H7 (cell line): ENCODE measurements around the gene IRF4. TPM values are rescaled to one million over a fixed set of nuclear protein-coding genes. Genes with fewer than 3 reads are reported as not detected.

Experiments
- DNase-seq: peaks from one replicate; pipeline ENCODE4 v3.0.0; 2012
- H3K27me3 ChIP-seq: 2 replicates; pipeline ENCODE4 v1.6.0; 2011; ENCODE audit warnings: mild to moderate bottlenecking, low read length; ENCODE audit not compliant: control insufficient read depth, insufficient read depth
- H3K36me3 ChIP-seq: replicated peaks from 2 replicates; pipeline ENCODE4 v1.5.1; 2011; ENCODE audit warnings: low read length; ENCODE audit not compliant: control insufficient read depth, insufficient read depth
- H3K4me3 ChIP-seq: 2 replicates; pipeline ENCODE4 v1.5.1; 2011; ENCODE audit warnings: low read depth, mild to moderate bottlenecking, control low read depth, low read length, moderate library complexity; ENCODE audit not compliant: insufficient read depth
- total RNA-seq: library from RNA; depleted of rRNA; stranded (reverse); fragments of >200 nt; shearing (Covaris generic); gene quantifications from 2 replicates; pipeline ENCODE4 v1.2.3, GENCODE V29; 2014

Gene IRF4
- total RNA-seq, 1 experiment from 2014 or later: 1.1 TPM

DNA sequence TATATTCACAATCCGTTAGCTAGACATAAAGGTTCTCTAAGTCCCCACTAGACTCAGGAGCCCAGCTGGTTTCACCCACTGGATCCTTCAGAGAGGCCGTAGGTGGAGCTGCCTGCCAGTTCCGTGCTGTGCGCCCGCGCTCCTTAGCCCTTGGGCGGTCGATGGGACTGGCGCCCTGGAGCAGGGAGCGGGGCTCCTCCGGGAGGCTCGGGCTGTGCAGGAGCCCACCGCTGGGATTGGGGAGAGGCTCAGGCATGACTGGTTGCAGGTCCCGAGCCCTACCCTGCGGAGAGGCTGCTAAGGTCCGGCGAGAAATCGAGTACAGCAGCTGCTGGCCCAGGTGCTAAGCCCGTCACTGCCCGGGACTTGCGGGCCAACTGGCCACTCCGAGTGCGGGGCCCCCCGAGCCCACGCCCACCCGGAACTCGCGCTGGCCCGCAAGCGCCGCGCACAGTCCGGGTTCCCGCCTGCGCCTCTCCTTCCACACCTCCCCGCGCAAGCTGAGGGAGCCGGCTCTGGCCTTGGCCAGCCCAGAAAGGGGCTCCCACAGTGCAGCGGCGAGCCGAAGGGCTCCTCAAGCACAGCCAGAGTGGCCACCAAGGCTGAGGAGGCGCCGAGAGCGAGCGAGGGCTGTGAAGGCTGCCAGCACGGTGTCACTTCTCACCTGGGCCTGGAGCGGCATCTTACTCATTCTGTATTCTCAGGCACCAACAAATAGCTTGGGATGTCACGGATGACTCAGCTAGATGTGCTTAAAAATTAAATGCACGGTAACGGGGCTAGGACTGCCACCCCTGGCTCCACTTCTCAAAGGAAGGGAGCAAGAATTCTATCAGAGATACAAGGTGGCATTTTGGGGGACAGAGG lies 44.1 kb downstream of the IRF4 start:
- Histone ChIP-seq H3K4me3 (no peak overlapping the region), H3K36me3 (no peaks in the 10 kb centered on the region), H3K27me3 (no peaks in the 10 kb centered on the region)
- no peak for DNase-seq

DNA sequence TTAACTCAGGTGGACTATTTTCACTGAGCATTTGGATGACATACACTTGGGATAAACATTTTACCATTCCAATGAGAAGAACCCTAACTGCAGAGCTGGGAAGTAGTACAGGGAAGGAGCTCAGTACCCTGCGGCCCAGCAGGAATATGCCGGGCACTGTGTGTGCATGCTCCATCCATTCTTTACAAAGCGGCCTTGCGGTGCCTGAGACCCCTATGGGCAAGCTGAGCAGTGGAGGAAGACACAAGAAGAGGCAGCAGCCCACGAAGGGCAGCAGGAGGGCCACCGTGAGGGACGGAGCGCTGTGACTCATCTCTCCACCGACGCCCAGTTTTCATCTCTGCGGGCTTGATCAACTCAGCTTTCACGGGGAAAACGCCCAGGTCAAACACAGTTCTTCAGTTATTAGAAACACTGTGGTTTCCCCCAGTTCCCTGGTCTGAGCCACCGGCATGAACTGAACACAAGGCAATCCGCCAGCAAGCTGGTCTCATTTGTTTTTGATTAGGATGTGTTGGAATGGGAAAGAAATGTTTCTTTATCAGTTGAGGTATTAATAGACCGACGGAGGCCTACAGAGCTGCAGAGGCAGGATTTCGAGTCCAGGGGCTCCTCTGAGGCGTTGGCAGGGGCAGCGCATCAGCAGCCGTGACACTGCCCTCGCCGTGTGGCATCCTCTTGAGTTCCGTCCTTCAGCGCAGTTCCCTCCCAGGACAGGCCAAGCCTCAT lies 44.9 kb downstream of the IRF4 start:
- no peaks in the 10 kb centered on the region for H3K27me3 ChIP-seq
- H3K36me3 ChIP-seq: no peaks in the 10 kb centered on the region
- DNase-seq: no peak
- no peak overlapping the region for H3K4me3 ChIP-seq

DNA sequence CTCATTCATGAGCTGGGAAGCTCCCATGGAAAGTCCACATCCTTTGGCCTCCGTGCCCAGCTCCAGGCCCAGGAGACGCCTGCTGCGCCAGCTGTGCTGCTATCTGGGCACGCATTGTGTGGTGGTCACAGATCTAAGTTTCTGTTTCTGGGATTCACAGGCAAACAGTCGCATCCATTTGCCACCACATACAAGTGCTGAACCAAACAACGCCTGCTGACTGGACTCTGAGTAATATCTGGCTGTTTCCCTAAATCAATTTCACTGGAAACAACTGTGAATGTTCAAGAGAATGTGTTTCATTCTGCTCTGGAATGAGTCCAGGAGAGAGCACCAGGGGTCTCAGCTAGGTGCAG lies 45.5 kb downstream of the IRF4 start:
- Histone ChIP-seq H3K4me3 (no peak overlapping the region), H3K27me3 (no peaks in the 10 kb centered on the region), H3K36me3 (no peaks in the 10 kb centered on the region)
- no peak for DNase-seq

DNA sequence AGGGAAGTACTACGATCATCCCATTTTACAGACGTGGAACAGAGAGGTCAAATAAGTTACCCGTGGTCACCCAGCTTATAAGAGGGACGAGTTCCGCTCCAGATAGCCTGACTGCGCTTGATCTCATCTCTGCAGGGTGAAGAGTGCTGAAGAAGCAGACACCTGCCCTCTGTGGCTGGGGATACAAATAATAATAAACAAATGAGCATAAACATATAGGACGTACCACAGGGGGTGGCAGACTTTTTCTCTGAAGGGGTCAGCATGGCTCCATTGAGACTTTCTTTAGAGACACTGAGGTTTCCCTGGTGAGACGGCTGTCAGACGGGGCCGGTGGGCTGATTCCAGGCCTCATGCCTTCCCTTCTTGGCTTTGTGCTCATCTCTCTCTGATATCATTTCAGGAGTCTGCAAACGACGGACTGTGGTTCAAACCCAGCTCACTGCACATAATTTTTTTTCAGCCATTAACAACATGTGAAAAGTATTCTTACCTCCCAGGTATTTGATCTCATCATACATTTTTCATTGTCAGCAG lies 47.1 kb downstream of the IRF4 start:
- Histone ChIP-seq H3K27me3 (no peaks in the 10 kb centered on the region), H3K36me3 (no peaks in the 10 kb centered on the region), H3K4me3 (no peak overlapping the region)
- DNase-seq: no peak

DNA sequence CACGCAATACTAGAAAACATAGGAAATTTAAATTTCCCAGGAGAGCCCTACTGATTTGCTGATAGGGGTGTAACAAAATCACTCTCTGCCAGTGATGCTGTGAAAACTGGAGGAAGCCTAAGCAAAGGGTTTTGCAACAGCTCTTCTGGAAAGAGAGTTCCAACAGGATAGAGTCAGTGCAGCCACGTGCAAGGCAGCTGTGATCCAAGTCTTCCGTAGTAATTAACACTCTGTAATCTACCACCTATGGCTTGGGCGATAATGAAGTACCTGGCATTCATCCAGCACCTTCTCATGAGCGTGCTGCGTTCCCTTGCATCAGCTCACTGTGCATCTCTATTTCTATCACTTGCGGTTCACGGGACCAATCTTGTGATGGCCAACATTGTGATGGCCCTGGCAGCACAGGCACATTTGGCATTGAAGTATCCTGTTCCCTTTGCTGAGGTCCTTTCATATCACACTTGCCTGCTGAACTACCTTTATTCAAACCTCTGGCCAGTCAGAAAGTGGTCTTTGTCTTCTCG lies 48.2 kb downstream of the IRF4 start:
- H3K4me3 ChIP-seq: no peak overlapping the region
- no peak for DNase-seq
- no peaks in the 10 kb centered on the region for H3K36me3 ChIP-seq
- H3K27me3 ChIP-seq: no peaks in the 10 kb centered on the region

DNA sequence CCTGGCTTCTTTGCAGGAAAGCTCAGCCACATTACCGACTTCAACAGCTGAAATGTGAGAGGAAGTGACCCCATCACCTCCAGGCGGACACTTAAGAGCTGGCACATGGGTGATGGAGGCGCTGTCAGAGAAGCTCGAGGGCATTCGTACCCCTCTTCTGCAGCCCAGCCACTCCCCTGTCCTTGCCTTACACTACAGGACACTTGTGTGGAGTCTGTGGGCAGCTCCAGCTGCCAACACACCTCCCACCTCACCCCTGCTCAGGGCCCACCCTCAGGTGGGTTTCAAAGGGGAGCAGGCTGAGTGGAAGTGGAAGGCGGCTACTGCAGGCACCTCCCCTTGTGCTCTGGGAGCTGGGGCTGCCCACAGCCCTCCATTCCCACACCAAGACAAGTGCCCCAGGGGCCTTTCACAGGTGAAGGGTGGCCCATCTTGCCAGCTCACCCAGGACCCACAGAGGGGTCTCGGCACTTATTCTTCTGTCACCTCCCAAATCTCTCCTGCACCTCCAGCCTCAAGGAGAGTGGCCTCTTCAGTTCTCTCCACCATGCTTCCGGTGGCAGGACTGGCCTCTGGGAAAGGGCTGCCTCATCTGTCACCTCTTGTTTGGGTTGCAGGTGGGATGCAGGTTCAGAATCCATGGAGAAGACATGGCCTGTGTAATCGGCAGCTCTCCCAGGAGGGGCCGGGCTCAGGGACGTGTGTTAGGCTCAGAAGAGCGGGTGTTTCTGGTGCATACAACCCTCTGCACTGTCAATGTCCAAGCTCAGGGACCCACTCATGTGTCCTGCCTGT lies 49.8 kb downstream of the IRF4 start:
- Histone ChIP-seq H3K27me3 (no peaks in the 10 kb centered on the region), H3K36me3 (no peaks in the 10 kb centered on the region), H3K4me3 (no peak overlapping the region)
- DNase-seq: no peak

DNA sequence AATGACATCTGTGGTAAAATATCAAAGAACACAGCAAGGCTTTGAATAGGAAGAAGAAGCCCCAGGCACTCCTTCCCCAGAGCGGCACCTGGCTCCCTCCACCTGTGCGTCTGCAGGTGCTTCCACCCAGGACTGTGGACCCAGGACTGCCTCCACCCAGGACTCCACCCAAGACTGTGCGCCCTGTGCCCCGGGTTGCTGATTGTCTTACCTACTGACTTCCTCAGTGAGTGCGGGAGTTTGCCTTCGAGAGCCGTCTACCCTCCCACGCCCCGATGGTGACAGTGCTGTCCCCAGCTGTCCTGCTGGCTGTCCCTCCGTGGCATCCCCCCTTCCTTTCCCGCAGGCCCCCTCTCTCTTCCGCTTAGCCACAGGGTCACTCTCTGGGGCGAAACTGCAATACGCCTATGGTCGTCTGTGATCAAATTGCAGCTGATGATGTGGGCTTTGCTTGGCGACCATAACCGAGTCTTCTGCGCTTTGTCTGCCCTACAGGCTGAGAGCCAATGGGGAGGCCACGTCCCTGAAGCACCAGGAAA lies 52.1 kb downstream of the IRF4 start:
- Histone ChIP-seq H3K27me3 (no peaks in the 10 kb centered on the region), H3K4me3 (no peak overlapping the region), H3K36me3 (no peaks in the 10 kb centered on the region)
- no peak for DNase-seq

DNA sequence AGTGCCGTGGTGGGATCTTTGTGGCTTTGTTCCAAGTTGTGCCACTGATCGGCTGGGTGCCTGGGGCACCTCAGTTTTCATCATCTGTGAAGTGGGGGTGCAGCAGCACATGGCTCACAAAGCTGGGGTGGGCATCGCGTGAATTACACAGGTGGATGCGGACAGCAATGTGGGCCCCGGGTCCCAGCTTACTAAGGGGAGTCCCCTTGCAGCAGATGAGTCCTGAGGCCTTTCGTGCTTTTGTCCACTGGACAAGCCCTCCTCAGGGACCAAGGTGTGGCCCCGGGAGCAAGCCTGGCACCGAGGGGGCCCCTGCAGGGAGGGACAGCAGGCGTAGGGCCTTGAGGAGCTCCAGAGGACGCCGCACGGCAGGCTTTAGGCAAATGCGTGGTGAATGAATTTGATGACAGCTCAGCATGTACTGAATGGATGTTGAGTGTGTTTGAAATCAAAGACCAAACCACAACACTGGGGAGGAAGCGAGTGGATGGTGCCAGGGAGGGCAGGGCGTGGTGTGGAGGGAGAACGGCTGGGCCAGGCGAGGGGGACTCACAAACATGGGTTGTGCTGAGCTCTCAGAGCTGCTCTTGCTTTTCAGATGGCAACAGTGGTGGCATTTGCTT lies 53.2 kb downstream of the IRF4 start:
- no peaks in the 10 kb centered on the region for H3K27me3 ChIP-seq
- H3K4me3 ChIP-seq: no peak overlapping the region
- no peaks in the 10 kb centered on the region for H3K36me3 ChIP-seq
- no peak for DNase-seq

DNA sequence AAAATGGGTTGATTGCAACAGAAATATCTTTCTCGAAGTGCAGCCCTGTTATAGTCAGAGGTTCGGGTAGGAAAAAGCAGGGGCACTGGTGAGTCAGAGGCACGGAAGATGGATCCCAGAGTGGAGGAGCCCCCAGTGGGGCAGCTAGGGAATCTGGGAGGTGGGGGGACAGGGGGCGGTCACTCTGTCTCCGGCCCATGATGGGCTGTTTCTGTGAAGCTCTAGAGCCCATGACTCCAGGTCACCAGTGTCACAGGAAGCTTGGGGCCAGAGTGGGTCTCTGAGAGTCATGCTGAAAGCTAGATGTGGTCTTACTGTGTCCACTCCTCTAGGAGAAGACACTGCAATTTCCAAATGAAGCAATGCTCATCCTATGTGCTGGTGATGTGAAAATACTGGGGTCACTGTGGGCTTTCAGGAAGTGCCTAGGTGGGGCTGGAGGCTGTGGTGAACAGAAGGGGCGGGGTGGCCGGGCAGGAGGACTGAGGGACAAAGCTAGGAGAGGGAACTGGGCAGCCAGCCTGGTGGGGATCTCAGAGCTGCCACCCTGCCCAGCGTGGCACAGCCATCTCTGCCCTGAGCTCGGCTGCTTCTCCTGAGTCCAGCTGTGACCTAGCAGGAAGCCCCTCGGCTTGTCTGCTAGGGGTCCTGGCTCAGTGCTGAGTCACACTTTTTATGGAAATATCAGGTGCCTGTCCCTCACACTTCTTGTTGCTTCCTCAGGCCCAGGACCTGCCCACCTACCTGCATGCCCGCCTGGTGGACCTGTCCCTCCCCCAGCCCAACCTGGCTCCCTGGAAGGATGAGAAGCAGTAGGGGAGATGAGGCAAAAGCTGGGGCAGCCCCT lies 54.2 kb downstream of the IRF4 start:
- H3K27me3 ChIP-seq: no peaks in the 10 kb centered on the region
- no peaks in the 10 kb centered on the region for H3K36me3 ChIP-seq
- DNase-seq: no peak
- H3K4me3 ChIP-seq: no peak overlapping the region

DNA sequence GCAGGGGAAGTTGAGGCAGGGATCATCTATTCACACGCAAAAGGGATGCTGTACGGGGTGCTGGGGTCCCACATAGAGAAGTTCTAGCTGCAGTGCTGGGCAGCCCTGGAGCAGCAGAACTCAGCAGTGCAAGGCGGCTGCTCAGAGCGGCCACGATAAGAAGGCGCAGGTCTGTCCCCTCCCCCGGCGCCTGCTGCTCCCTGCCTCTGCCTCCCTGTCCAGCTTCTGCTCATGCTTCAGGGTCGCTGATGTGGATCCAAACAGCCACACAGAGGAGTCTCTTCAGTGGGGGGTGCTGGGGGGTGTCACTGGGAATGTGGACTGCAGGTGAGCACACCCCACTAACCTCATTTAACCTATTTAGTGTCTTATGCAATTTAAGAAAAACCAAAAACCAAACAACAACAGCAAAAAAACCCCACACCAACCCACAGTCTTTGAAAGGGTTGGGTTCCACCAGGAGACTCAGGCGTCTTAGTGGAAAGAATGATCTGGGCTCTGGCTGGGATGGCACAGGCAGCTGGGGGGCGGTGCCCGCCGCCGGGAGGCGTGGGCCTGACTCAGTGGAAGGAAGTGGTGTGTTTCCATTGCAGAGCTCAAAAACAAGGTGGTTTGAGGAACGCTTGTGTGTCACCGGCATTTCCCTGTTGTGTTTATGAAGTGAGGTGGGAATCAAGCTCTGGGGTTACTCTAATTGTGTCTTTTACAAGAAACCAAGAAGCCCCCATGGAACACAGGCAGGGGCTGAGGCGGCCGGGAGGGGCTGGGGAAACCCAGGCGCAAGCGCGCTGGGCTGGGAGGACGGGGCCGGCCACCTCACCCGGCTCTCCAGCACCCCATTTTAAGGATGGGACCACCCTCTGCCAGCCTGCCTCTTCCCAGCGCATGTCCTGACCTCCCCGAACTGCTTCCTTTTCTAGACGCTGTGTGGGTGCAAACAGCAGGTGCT lies 55.1 kb downstream of the IRF4 start:
- no peak for DNase-seq
- Histone ChIP-seq H3K27me3 (no peaks in the 10 kb centered on the region), H3K4me3 (no peak overlapping the region), H3K36me3 (no peaks in the 10 kb centered on the region)

DNA sequence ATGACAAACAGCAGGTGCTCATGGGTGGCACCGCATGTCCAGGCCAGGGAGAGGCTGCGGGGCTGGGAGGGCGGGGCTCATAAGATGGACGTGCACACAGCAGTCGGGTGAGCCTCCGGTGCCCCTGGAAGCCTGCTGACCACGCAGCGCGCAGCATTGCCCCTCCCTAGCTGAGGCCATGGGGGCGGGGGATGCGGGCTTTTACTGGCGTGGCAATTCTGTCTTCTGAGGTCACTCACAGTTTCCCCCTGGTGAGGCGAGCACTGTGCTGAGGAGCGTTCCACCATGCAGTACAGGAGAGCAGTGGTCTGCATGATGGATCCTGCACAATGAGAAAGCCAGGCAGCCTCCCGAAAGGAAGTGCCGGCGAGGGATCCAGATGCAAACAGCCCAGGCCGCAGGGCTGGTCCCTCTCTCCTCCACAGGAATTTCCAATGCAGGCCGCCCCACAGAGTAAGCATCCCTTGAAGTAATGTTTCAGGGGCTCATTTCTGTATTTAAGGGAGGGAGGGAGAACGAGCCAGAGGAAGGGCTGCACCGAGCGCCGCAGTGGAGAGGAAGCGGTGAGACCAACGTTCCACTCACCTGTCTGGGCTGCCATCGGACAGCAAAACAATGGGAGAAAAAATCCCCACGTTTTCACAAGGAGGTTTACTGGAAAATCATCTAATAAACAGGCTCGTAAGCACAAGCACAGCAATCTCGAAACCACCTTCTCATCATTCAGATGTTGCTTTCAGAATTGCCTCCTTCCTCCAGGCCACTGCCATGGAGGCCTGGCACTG lies 56.0 kb downstream of the IRF4 start:
- Histone ChIP-seq H3K4me3 (no peak overlapping the region), H3K27me3 (no peaks in the 10 kb centered on the region), H3K36me3 (no peaks in the 10 kb centered on the region)
- DNase-seq: no peak
